ENCODE results near the gene HOTAIR.

The HOTAIR gene

DNA sequence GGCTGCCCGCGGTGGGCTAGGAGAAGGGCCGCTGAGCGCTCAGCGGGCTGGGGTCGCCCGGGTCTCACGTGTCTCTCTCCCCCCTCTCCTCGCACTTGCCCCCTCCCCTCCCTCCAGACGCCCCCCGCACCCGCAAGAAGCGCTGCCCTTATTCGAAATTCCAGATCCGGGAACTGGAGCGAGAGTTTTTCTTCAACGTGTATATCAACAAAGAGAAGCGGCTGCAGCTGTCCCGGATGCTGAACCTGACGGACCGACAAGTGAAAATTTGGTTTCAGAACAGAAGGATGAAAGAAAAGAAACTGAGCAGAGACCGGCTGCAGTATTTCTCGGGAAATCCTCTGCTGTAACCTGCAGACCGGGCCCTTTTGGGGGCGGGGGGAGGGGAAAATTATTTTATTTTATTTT, 314 bp upstream of the HOTAIR start:
- no peak for DNase-seq (ENCODE audit: low read depth)

DNA sequence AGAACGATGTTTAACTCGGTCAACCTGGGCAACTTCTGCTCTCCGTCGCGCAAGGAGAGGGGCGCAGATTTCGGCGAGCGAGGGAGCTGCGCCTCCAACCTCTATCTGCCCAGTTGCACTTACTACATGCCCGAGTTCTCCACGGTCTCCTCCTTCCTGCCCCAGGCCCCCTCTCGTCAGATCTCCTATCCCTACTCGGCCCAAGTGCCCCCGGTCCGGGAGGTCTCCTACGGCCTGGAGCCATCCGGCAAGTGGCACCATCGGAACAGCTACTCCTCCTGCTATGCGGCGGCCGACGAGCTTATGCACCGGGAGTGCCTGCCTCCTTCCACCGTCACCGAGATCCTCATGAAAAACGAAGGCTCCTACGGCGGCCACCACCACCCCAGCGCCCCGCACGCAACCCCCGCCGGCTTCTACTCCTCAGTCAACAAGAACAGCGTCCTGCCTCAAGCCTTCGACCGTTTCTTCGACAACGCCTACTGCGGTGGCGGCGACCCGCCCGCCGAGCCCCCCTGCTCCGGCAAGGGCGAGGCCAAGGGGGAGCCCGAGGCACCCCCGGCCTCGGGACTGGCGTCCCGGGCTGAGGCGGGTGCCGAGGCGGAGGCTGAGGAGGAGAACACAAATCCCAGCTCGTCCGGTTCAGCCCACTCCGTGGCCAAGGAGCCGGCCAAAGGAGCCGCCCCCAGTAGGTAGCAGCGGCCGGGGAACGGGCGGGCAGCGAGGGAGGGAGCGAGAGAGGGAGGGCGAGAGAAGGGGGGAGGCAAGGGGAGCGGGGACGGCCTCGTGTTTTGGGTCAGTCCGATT, 1.3 kb downstream of the HOTAIR start:
- no peak for DNase-seq (ENCODE audit: low read depth)

DNA sequence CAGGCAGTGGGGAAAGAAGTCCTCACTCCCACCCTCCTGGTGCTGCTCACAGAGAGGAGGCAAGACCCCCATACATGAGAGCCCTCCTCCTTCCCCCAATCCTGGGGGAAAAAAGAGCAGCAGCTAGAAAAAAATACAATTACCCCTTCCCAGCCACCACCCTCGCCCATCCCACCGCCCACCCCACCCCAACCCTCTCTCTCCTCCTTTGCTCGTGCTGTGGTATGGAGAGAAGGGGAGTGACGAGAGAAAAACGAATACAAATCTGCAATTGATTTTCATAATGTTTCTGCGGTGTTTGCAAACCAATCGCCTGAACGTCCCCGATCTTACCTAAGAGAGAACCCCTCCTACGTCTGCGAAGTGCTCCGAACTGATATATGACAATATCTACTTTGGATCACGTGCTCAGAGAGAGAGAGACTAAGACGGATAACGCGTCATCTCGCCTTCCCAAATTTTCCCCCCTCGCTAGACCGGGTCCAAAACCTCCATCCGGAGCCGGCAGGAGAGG, 2.0 kb downstream of the HOTAIR start, which contains the start of gene HOXC11:
TSS of gene HOXC11 (plus strand) at position 405 of the 514 bp plus-strand sequence. CDS start 116 bp downstream, outside the sequence.
- no peak for DNase-seq (ENCODE audit: low read depth)

DNA sequence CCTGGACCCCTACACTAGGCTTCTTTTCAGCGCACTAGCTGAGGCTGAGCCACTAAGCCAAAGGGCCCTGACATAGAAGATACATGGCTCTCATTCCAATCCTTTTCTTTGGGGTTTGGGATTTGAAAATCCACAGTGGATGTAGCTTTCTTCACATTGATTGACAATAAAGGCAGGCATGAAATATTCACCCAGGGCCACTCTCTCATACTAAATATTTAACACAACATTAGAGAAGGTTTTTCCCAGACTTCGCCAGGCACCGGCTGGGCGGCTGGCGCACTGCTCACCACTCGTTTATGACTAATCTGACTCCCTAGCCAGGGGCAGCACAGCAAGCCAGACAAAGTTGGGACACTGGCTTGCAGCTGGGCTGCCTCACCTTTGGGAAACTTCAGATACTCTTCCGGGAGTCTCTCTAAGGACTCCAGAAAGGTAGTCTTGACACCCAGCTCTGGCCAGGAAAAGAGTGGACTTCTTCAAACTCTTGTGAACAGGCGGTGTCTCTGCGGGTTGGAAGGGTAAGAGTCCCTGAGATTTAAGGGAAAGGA, 2.5 kb downstream of the HOTAIR start:
- no peak for DNase-seq (ENCODE audit: low read depth)

DNA sequence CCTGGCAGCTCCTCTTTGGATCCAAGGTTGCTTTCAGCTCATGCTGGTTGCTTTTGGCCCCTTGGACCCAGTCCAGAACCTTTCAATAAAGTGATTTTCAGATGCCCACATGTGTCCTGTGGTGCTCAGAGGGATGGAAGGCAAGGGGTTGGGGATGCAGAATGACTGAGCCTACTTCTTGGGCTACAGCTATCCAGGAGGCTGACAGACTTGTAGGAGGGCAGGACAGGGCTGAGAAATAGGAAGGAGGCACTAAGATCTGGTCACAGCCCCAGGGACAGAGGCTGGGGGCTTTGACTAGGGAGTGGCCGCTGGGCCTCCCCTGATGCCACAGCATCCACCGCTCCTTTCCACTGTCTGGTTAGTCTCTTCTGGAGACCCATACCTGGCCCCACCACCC, 3.1 kb downstream of the HOTAIR start:
- no peak for DNase-seq (ENCODE audit: low read depth)

DNA sequence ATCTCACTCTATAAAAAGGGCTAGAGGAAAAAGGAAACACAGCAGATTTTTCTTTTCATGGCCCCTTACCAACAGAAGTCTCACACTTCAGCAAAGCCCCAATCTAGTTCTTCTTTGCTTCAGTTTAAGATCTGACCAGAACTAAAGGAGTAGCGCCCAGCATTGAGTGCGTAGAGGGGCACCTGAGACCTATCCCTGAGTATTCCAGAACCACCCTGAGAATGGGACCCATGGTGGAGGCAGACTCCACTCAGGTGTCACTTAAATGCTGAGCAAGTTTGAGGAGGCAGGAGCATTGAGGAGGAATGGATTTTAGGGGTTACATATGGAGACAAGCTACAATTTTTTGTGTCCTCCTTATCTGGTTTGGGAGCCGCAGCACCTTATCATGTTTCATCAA, 3.6 kb downstream of the HOTAIR start:
- no peak for DNase-seq (ENCODE audit: low read depth)

DNA sequence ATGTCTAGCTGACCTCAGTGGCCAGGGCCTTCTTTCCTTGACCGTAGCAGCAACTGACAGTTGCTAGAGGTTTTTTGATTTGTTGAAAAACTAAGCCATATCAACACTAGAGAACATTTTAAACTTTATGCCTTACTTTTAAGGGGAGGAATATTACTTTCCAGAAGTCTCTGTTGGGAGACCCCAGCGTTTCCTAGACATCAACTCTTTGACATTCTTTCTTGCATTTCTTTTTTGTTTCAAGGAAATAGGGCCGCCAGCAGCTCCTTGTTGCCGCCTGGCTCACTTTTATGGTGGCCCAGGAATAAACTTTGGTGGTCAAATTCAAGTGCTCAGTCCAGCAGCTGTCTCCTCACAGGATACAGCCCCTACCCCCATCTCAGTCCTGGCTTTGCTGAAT, 4.3 kb downstream of the HOTAIR start:
- no peak for DNase-seq (ENCODE audit: low read depth)

DNA sequence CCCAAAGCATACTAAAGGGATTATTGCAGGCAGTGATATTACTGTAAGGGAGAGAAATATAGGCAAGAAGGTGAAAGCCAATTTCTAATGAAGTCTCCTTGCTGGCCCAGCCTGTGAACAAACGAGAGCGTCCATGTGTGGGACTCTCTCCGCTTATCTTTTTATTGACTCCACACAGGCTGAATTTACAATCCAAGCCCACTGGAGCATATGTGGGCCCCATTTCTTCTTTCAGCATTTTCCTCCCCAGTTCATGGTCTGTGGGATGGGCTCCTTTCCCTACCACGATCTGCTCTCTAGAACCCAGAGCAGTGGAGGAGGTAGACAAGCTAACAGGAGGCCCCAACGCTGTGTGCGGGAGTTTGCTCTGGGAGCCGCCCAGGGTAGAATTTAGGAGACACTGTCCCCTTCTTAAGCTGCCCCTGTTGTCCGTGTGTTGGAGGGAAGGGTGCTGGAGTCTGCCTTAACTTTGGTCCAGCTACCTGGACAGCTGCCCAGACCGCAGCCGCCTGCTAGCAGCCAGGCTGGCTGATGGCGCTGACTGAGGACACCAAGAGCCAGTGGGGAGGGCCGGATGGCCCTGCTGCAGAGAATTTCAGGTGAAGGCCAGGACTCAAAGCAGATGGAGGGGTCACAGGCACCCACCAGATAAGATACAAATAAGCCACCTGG, 5.0 kb downstream of the HOTAIR start:
- no peak for DNase-seq (ENCODE audit: low read depth)

DNA sequence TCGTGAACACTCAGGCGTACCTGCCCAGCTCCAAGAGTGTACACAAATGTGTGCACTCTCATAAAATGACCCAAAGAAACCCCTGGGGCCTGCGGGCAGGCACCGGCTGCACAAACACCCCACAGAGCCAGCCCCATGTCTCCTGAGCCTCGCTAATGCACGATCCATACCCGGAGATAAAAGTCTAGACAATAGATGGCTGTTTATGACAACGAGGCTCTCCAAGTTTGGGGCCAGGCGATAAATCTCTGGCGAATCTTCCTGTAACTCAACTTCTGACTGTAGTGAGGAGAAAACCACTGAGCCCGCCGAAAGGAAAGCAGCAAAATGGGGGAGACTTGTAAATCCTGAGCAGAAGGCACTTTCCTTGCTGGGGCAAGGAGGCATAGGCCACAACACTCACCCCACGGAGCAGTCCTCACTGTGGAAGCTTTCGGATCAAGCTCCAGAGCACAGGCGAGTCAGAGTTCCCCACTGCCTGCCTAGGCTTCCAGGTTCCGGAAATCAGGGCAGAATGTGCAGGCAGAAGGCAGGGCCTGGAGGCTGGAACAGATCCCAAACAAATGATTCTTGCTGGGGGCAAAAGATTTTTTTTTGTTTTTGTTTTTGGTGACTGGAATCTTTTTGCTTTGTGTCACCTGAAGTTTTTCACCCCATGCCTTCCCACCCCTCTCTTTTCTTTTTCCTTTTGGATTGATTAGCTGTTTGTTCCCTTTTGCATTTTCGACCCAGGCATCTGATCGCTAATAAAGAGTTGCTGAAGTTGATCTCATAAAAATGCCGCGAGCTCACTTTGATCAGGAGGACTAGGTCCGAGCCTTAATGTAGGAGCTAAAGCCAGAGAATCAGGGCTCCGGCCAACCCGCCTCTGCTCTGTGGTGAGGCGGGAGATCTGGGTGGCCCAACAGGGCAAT, 6.3 kb downstream of the HOTAIR start:
- DNase-seq (ENCODE audit: low read depth): no peak

DNA sequence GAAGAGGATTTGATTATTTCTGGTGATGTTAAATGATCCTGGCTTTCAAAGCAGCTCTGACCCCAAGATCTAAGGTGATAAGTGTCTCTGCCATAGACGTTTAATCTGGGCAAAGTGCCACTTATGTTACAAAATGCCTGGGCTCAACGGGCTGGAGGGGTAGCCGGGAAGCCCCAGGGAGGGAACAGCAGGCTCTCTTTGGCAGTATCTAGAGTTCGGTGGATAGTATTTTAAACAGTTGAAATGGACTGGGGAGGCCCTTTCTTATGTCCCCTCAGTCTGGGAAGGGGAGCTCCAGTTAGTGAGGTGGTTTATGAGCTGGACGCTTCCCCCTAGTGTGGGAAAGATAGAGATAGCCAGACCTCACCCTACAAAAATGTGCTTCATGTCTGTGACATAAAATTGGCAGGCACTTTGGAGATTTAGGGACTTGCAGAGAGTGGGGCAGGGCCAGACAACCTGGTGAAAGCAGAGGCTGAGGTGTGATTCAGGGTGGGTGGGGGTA, 7.3 kb downstream of the HOTAIR start:
- DNase-seq (ENCODE audit: low read depth): no peak

DNA sequence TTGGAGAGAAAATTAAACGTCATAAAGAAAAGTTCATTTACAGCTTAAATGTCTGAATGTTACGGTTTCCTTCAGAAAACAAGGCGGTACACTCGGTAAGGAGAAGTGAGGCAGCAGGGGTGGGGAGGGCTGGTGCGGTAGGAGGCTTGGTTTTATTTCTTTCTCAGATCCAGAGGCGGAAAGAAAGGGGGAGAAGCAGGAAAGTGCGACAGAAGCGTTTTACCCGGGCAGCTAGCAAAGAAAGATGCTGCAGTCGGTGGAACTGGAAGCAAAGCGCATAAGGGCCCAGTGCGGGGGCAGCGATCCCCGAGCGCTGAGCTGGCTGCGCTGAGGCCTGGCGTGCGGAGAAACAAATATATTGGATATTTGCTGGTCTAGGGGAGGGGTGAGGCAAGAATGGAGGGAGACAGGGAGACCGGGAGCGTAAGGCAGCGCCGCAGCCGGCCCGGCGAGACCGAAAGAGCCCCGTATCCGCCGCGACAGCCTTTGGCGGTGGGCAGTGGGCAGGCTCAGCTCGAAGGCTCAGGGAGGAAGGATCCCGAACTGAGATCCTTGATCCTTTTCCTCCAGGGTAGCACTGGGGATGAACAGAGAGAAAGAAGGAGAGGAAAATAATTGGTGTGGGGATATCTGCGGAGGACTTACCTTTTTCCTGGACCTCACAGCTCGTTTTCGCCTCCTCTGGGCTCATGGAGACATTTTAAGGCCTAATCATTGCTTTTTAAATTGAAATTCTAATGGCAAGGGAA, 8.2 kb downstream of the HOTAIR start:
- no peak for DNase-seq (ENCODE audit: low read depth)

DNA sequence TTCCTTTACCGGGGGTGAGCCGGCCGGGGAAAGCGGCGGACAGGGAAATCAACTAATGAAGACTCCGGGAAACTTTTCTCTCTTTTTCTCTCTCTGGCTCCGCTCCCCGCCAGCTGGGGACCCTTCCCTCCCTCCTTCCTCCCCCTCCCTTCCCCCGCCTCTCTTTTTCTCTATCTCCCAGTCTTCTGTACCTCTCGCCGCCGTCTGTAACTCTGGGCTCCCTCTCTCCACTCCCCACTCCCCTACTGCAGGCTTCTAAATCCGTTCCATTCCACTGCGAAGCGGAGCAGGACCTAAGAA, 8.7 kb downstream of the HOTAIR start:
- no peak for DNase-seq (ENCODE audit: low read depth)

DNA sequence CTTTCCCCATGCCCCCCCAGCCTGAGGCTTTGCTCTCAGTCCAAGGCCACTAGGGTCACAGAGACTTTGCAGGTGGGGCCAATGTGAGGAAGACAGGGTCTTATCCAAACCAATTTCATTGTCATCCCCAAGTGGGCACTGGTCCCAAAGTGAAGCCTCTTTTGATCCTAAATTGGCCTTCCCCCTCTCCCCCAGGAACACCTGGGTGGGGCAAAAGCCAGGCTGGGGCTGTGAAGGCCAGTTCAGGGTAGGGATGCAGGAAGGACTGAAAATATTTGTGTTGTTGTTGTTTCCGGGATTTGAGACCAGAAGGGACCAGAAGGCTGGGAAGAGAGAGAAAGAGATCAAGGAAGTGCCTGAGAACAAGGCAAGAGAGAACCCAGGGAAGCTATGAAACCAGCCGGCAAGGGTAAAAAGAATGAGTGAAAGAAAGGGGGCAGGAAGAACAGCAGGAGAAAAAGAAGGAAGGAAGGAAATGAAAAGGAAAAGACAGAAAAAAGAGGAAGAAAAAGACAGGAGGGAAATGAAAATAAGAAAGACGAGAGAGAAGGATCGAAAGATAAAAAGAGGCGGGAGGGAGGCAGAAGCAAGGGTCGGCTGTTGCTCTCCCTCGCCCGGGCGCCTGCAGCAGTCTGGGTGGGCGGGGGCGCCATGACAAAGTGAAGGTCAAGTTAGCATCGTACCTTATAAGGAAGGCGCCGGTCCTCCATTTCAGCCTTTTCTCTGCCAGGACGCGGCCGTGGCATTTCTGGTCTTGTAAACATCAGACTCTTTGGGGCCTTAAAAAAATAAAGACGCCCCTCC, 9.3 kb downstream of the HOTAIR start:
- DNase-seq (ENCODE audit: low read depth): no peak

DNA sequence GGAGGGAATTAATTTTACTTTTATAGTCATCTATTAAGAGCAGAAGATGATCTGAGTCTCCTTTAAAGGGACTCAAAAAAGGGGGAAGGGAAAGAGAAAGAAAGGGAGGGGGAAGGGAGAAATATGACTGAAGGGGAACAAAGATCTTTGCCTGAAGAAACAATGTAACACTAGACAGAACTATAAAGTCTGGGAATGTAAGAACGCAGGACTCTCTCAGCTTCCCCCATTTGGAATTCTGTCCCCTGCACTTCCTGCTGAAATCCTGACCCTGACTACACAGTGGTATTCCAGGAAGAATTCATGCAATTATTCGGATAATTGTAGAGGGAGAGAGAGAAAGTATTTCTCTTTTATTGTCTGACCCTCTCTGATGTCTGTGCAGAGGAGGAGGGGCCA, 10.4 kb downstream of the HOTAIR start:
- no peak for DNase-seq (ENCODE audit: low read depth)

DNA sequence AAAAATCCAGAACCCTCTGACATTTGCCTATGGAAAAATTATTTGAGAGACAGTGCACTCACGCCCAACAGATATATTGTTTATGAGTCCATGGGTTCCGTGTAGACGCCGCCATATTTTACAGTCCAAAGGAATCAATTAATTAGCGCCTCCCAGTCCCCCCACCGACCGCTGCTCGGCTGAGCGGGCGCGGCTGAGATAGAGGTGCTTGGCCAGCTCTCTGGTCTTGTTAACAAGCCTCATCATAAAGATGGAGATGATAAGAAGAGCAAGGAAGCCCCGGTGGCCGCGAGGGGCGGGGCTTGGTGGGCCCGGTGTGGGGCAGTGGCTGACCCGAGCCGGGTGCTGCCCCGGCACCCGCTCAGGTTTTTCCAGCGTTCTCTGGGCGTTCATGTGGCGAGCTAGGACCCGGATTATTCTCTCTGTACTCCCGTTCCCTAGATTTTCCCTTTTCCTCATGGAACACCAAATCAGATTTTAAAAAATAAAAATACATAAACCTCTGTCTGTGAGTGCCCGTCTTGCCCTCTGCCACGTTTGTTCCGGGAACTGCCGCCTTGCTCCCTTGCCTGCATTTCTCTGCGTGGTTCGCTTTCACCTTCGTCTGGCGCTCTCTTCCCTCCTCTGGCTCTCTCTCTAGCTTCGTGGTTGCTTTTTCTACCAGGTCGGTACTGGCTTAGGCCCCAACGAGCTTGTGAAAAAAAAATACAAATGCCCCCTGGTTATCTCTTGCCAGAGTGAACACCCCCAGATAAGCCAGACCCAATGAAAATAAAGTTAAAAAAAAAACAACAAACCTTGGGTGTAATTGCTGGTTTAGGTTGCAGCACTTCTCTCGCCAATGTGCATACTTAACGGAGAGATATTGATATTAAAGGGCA, 11.1 kb downstream of the HOTAIR start:
- no peak for DNase-seq (ENCODE audit: low read depth)

DNA sequence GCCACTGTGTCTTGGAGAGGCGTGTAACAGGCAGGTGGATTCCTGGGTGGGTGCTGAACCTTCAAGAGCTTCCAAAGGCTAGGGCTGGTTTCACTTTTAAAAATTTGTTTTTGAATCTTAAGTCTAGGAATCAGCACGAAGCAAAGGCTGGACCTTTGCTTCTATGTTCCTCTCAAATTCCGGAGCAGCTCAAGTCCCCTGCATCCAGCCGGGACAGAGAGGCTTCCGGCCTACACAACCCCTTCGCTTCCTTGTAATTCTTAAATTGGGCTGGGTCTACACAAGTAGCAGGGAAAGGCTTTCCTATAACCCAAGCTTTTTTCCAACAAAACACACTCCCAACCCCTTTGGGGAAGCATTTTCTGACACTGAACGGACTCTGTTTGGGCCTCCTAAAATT, 11.7 kb downstream of the HOTAIR start:
- DNase-seq (ENCODE audit: low read depth): no peak

DNA sequence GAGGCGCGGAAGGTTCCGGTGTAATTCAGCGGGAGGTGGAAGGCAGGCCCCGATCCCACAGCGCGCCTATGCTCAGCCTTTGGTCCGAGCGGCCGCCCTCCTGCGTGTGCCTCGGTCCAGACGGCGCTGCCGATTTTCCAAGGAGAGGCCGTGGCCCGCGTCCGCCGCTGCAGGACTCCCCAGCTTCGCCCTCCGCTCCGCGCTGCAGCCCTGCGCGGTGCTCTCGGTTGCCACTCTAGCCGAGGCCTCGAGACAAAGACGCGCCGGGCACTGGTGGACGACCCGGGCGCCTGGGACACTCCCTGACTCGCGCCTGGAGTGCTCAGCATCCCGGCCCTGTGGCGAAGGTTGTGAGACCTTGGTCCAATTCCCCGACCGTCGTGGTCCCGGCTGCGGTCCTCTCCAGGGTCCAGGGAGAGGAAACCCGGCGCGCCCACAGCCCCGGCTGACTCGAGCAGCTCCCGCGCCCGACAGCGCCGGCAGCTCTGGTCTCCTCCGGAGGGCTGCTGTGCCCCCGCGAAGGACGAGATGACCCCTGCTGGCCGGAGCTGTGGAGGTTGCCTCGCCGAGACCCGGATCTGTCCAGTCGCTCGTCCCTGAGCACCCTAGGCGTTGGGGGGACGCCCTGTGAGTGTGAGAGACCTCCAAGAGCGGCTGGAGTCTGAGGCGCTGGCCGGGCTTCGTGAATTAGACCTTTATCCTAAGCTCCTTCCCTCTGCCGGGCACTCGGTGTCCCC, 13.6 kb downstream of the HOTAIR start:
- no peak for DNase-seq (ENCODE audit: low read depth)

DNA sequence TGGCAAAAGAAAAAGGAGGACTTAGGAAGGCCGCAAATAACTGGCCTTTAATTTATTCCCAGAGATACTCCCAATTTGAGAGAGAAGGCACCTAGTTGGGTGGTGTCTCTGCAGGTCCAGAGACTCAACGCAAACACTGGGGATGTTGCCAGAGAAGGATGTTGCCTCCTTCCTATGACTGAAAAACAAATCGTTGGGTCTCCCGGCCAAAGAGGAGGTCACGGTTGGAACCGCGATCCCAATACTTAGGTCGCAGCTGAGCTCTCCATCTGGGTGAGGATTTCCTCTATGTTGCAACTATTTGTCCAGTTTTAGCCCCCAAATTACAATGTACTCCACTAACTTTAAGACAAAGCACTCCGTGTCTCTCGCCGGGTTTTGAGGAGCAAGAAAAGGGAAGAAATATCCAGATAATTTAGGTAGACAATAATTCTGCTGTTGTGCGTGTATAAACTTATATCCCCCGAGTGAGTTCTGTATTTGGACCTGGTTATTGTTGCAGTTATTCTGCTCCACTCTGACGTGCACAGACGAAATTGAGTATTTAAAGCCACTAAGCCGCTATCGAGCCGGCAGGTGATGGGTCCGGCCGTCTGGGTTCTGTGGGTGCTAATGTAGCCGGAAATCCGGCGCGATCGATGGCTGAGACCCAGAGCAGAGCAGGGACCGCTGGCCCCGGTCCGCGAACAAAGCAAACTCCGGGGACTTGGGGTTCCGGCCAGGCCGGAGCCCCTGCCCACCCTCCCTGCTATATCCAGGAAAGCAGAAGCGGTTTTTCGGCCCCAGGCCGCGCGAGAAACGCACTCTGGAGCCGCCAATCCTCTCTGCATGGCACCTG, 14.3 kb downstream of the HOTAIR start:
- no peak for DNase-seq (ENCODE audit: low read depth)

Data from stimulated activated CD4-positive, alpha-beta T cell treated with anti-CD3 and anti-CD28 coated beads, Interleukin-2, amount 100 ng/mL, for 4 hours (primary cell).